BJ (cell line): Measurements from ENCODE around the gene RNASEH1. TPM values are rescaled to one million over a fixed set of nuclear protein-coding genes. Genes with fewer than 3 reads are reported as not detected.

ENCODE experiments used
- CTCF ChIA-PET: fragments of 350-600 bp; formaldehyde crosslinking; extraction: SDS; loops from one replicate; lab custom pipeline; 2021; ENCODE audit warnings: antibody characterized with exemption, inconsistent platforms; lab: Yijun Ruan, JAX
- POLR2A ChIA-PET: fragments of 300-600 bp; sonication (Branson Sonifier 250); formaldehyde crosslinking; extraction: SDS; loops from one replicate; lab custom pipeline; 2021; ENCODE audit warnings: antibody characterized with exemption; lab: Charles Lee
- DNase-seq: peaks from one replicate; pipeline ENCODE4 v3.0.0-alpha.2; 2011; ENCODE audit warnings: low read depth
- H3K27me3 ChIP-seq: 2 replicates; pipeline ENCODE4 v1.6.0; 2011; ENCODE audit warnings: low read length; ENCODE audit not compliant: control insufficient read depth, insufficient read depth
- H3K36me3 ChIP-seq: 2 replicates; pipeline ENCODE4 v1.5.1; 2011; ENCODE audit warnings: low read length; ENCODE audit not compliant: control insufficient read depth, insufficient read depth
- H3K4me3 ChIP-seq: 2 replicates; pipeline ENCODE4 v1.5.1; 2011; ENCODE audit warnings: low read depth, mild to moderate bottlenecking, control low read depth, low read length
- CTCF ChIP-seq: IDR thresholded peaks from 2 replicates; pipeline ENCODE4 v1.5.1; 2011; ENCODE audit warnings: low read depth, mild to moderate bottlenecking, control low read depth, inconsistent platforms, low read length, moderate library complexity; ENCODE audit not compliant: insufficient read depth
- polyA plus RNA-seq: library from polyadenylated mRNA; depleted of rRNA; stranded (reverse); fragments of >200 nt; gene quantifications from 2 replicates; pipeline ENCODE4 v1.2.3, GENCODE V29; 2011

RNASEH1 gene
- polyA plus RNA-seq, 1 experiment = 19.3 TPM

- DNase-seq = no peak
- Histone ChIP-seq H3K36me3 (peaks cover 7% of the 10 kb centered on the region), H3K4me3 (no peak overlapping the region), H3K27me3 (no peaks in the 10 kb centered on the region)
- TF ChIP-seq CTCF = no peak
- ChIA-PET CTCF (no interaction called here), POLR2A (no interaction called here)
These were observed 46.0 kb downstream of the RNASEH1 start for GRCh38 chr2:3512086-3512485.

- Histone ChIP-seq H3K27me3 (no peaks in the 10 kb centered on the region), H3K4me3 (no peak overlapping the region), H3K36me3 (peaks cover 2% of the 10 kb centered on the region; the same call in 1 of the 2 replicates)
- no peak for TF ChIP-seq CTCF
- DNase-seq = no peak
- POLR2A ChIA-PET = no interaction called here
- CTCF ChIA-PET = interaction anchor here (0.8 to 1.1 kb wide), 4 partner anchors 11 to 45 kb away, joined by 3 to 4 read pairs (median 4); no protein-coding TSS in a partner anchor
These were observed 52.4 kb downstream of the RNASEH1 start for GRCh38 chr2:3505771-3506170.

- no peak for DNase-seq
- no peak for TF ChIP-seq CTCF
- Histone ChIP-seq H3K4me3 (no peak overlapping the region), H3K27me3 (no peaks in the 10 kb centered on the region), H3K36me3 (peaks cover 7% of the 10 kb centered on the region)
- ChIA-PET CTCF (interaction anchor here (1.0 to 1.1 kb wide), 2 partner anchors 12 to 28 kb away, joined by 4 read pairs; no protein-coding TSS in a partner anchor), POLR2A (no interaction called here)
These were observed 53.4 kb downstream of the RNASEH1 start for GRCh38 chr2:3504741-3505140.

GRCh38 chr2:3503483-3503882 lies 54.6 kb downstream of the RNASEH1 start:
- ChIA-PET CTCF (no interaction called here), POLR2A (no interaction called here)
- no peak overlapping the region for H3K4me3 ChIP-seq
- no peak for DNase-seq
- TF ChIP-seq CTCF = no peak
- no peaks in the 10 kb centered on the region for H3K27me3 ChIP-seq
- peaks cover 11% of the 10 kb centered on the region for H3K36me3 ChIP-seq

DNA sequence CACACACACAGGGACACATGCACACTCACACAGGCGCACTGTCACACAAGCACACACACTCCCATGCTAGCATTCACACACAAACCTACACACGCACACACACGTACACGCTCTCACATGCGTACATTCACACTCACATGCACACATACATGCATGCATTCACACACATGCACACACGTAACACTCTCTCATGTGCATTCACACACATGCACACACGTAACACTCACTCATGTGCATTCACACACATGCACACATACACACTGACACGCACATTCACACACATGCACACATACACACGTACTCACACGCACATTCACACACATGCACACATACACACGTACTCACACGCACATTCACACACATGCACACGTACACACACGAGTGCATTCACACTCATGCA lies 55.1 kb downstream of the RNASEH1 start:
- ChIA-PET CTCF (no interaction called here), POLR2A (no interaction called here)
- no peak for TF ChIP-seq CTCF
- peaks cover 13% of the 10 kb centered on the region for H3K36me3 ChIP-seq
- no peak for DNase-seq
- H3K4me3 ChIP-seq = no peak overlapping the region
- no peaks in the 10 kb centered on the region for H3K27me3 ChIP-seq
